GM23338 (cell line): ENCODE results near the gene KCNAB1. TPM values are rescaled to one million over a fixed set of nuclear protein-coding genes. Genes with fewer than 3 reads are reported as not detected.

Source experiments
- ATAC-seq: fragments of 200-7000 bp; cut with Tn5 transposase; 3 replicates; pipeline ENCODE4 v1.9.1; 2020
- DNase-seq: peaks from one replicate; pipeline ENCODE4 v3.0.0-alpha.2; 2015; ENCODE audit warnings: low spot score
- H2AFZ ChIP-seq: fragments of 200-600 bp; sonication (generic); 2 replicates; pipeline ENCODE4 v1.8.0; 2016; ENCODE audit warnings: antibody characterized with exemption, mild to moderate bottlenecking, moderate library complexity
- H3F3A ChIP-seq: fragments of 200-600 bp; sonication (generic); replicated peaks from 2 replicates; pipeline ENCODE4 v1.8.0; 2017; ENCODE audit warnings: antibody characterized with exemption, mixed run types, low read depth
- H3K27ac ChIP-seq: fragments of 200-600 bp; sonication (generic); 2 replicates; pipeline ENCODE4 v1.6.1; 2016; ENCODE audit warnings: low read depth
- H3K27me3 ChIP-seq: fragments of 200-600 bp; sonication (generic); 2 replicates; pipeline ENCODE4 v1.8.0; 2016; ENCODE audit warnings: mild to moderate bottlenecking, mixed run types, moderate library complexity; ENCODE audit not compliant: insufficient read depth
- H3K36me3 ChIP-seq: fragments of 200-600 bp; sonication (generic); 2 replicates; pipeline ENCODE4 v1.8.0; 2016; ENCODE audit warnings: mild to moderate bottlenecking; ENCODE audit not compliant: insufficient read depth
- H3K4me1 ChIP-seq: fragments of 200-600 bp; sonication (generic); 2 replicates; pipeline ENCODE4 v1.8.0; 2016; ENCODE audit warnings: mild to moderate bottlenecking, moderate library complexity; ENCODE audit not compliant: insufficient read depth
- H3K4me2 ChIP-seq: fragments of 200-600 bp; sonication (generic); 2 replicates; pipeline ENCODE4 v1.7.1; 2017; ENCODE audit warnings: mixed run types
- H3K4me3 ChIP-seq: fragments of 200-600 bp; sonication (generic); 2 replicates; pipeline ENCODE4 v1.6.1; 2016; ENCODE audit warnings: mixed run types
- H3K79me2 ChIP-seq: fragments of 200-600 bp; sonication (generic); replicated peaks from 2 replicates; pipeline ENCODE4 v1.8.0; 2017; ENCODE audit warnings: mild to moderate bottlenecking; ENCODE audit not compliant: insufficient read depth
- H3K9me2 ChIP-seq: fragments of 200-600 bp; sonication (generic); 2 replicates; pipeline ENCODE4 v1.8.0; 2017; ENCODE audit not compliant: insufficient read depth
- H4K20me1 ChIP-seq: fragments of 200-600 bp; sonication (generic); replicated peaks from 2 replicates; pipeline ENCODE4 v1.8.0; 2017; ENCODE audit warnings: mild to moderate bottlenecking; ENCODE audit not compliant: insufficient read depth
- H3K27ac Mint-ChIP-seq: 2 replicates; pipeline ENCODE4 v1.8.0; 2020; ENCODE audit warnings: inconsistent platforms, mild to moderate bottlenecking, moderate library complexity, mixed read lengths
- H3K27me3 Mint-ChIP-seq: 3 replicates; pipeline ENCODE4 v1.8.0; 2022; ENCODE audit warnings: low read depth, mild to moderate bottlenecking, moderate library complexity, mixed read lengths, inconsistent platforms; ENCODE audit not compliant: insufficient read depth, poor library complexity
- H3K36me3 Mint-ChIP-seq: 3 replicates; pipeline ENCODE4 v1.8.0; 2021; ENCODE audit warnings: low read depth, mild to moderate bottlenecking, inconsistent platforms, moderate library complexity, mixed read lengths
- H3K4me1 Mint-ChIP-seq: 3 replicates; pipeline ENCODE4 v1.8.0; 2020; ENCODE audit warnings: mild to moderate bottlenecking, inconsistent platforms, mixed read lengths
- H3K4me3 Mint-ChIP-seq: 3 replicates; pipeline ENCODE4 v1.8.0; 2021; ENCODE audit warnings: moderate library complexity, mild to moderate bottlenecking, inconsistent platforms, mixed read lengths
- H3K9me3 Mint-ChIP-seq: 3 replicates; pipeline ENCODE4 v1.8.0; 2020; ENCODE audit warnings: moderate library complexity, mild to moderate bottlenecking, inconsistent platforms, mixed read lengths
- CREB1 ChIP-seq: fragments of 250-450 bp; sonication (Bioruptor Pico); IDR thresholded peaks from 2 replicates; pipeline ENCODE4 v1.5.0; 2020; ENCODE audit warnings: low read depth, mild to moderate bottlenecking, moderate library complexity
- EZH2 ChIP-seq: fragments of 200-600 bp; sonication (generic); IDR thresholded peaks from one replicate; pipeline ENCODE4 v1.8.0; 2017; ENCODE audit warnings: antibody characterized with exemption, mild to moderate bottlenecking, low read depth; ENCODE audit not compliant: unreplicated experiment
- EZH2phosphoT487 ChIP-seq: fragments of 200-600 bp; sonication (generic); IDR thresholded peaks from one replicate; pipeline ENCODE4 v1.8.1; 2018; ENCODE audit warnings: antibody characterized with exemption; ENCODE audit not compliant: unreplicated experiment
- JUNB ChIP-seq: IDR thresholded peaks from one replicate; pipeline ENCODE4 v1.6.1; 2016; ENCODE audit warnings: antibody characterized with exemption; ENCODE audit not compliant: unreplicated experiment
- NANOG ChIP-seq: IDR thresholded peaks from 2 replicates; pipeline ENCODE4 v1.6.1; 2016; ENCODE audit warnings: antibody characterized with exemption, borderline replicate concordance
- POLR2AphosphoS5 ChIP-seq: IDR thresholded peaks from 2 replicates; pipeline ENCODE4 v1.6.1; 2016; ENCODE audit warnings: antibody characterized with exemption, low read depth
- STAT1 ChIP-seq: IDR thresholded peaks from one replicate; pipeline ENCODE4 v1.6.1; 2016; ENCODE audit warnings: antibody characterized with exemption; ENCODE audit not compliant: unreplicated experiment
- ZNF114 ChIP-seq: fragments of 250-450 bp; sonication (Bioruptor Pico); IDR thresholded peaks from 2 replicates; pipeline ENCODE4 v1.5.0; 2020; ENCODE audit warnings: mild to moderate bottlenecking, moderate library complexity
- ZNF331 ChIP-seq: fragments of 250-450 bp; sonication (Bioruptor Pico); IDR thresholded peaks from 2 replicates; pipeline ENCODE4 v1.5.0; 2020; ENCODE audit warnings: low read depth, mild to moderate bottlenecking, moderate library complexity
- ZNF462 ChIP-seq: fragments of 250-450 bp; sonication (Bioruptor Pico); IDR thresholded peaks from 2 replicates; pipeline ENCODE4 v1.5.0; 2020; ENCODE audit warnings: mild to moderate bottlenecking, moderate library complexity
- polyA plus RNA-seq: library from polyadenylated mRNA; unstranded; fragments of >200 nt; fragmentation: Nextera tagmentation; extraction: Ambion mirVana; gene quantifications from 2 replicates; pipeline ENCODE4 v1.2.1, GENCODE V29; 2016
- total RNA-seq: library from RNA; depleted of rRNA; stranded (reverse); fragments of >200 nt; shearing (Covaris generic); gene quantifications from 2 replicates; pipeline ENCODE4 v1.2.3, GENCODE V29; 2014
- TF ChIP-seq, protein P1 (sequence below): IDR thresholded peaks from 2 replicates; pipeline ENCODE4 v1.6.1; 2016; ENCODE audit warnings: antibody characterized with exemption
- TF ChIP-seq, protein P2 (sequence below): IDR thresholded peaks from one replicate; pipeline ENCODE4 v1.6.1; 2018; ENCODE audit warnings: antibody characterized with exemption; ENCODE audit not compliant: unreplicated experiment

The KCNAB1 gene
- total and polyA plus RNA-seq, 2 experiments from 2014 or later = 0.69 to 2.6 TPM

DNA sequence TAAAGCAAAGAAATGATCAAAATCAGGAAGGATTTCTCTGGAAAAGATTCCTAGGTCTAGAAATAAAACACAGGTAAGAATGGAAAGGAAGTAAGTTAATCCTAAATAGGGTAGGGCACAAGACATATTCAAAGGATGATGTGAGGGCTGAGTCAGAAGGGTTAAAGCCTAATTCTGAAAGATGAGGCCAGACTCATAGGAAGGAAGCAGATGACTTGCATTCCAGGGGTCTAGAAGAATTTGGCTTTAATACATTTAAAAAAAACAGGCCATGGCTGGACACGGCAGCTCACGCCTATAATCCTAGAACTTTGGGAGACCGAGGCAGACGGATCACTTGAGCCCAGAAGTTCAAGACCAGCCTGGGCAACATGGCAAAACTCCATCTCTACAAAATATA lies 431.4 kb downstream of the KCNAB1 start:
- Mint-ChIP-seq H3K27me3 (peaks cover 8% of the 10 kb centered on the region), H3K4me3 (no peak overlapping the region), H3K9me3 (no peaks in the 10 kb centered on the region), H3K27ac (no peak overlapping the region), H3K4me1 (peaks cover 8% of the 10 kb centered on the region; the same call in 2 of the 3 replicates), H3K36me3 (peaks cover 58% of the 10 kb centered on the region)
- ATAC-seq = no peak
- Histone ChIP-seq H3K4me3 (no peak overlapping the region), H3K36me3 (peaks cover 44% of the 10 kb centered on the region; the same call in 1 of the 2 replicates), H3K4me2 (no peak overlapping the region), H3K9me2 (no peaks in the 10 kb centered on the region), H3K27ac (no peak overlapping the region), H3F3A (no peaks in the 10 kb centered on the region), H4K20me1 (peaks cover 23% of the 10 kb centered on the region), H3K79me2 (peaks cover 81% of the 10 kb centered on the region), H3K27me3 (no peaks in the 10 kb centered on the region), H3K4me1 (peaks cover 6% of the 10 kb centered on the region), H2AFZ (no peak overlapping the region)
- no peak for TF ChIP-seq EZH2phosphoT487
- TF ChIP-seq STAT1 = no peak
- DNase-seq = no peak

DNA sequence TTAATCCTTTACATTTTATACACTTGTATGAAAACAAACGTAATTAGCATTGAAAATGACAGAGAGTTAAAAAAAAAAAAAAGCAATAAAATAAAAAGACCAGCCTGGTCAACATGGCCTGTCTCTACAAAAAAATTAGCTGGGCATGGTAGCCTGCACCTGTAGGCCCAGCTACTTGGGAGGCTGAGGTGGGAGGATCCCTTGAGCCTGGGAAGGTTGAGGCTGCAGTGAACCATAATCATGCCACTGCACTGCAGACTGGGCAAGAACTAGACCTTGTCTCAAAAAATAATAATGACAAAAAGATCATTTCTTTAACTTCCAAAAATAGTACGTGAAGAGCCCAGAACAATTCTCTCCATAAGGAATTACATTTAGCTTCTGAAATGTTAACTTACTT lies 432.6 kb downstream of the KCNAB1 start:
- H3K4me3 Mint-ChIP-seq = peak overlapping the region; percentile 91
- no peaks in the 10 kb centered on the region for H3K9me2 ChIP-seq
- ATAC-seq (no peak), DNase-seq (no peak)
- peaks cover 6% of the 10 kb centered on the region for H3K4me1 ChIP-seq
- H2AFZ ChIP-seq = no peak overlapping the region
- no peak overlapping the region for H3K27ac Mint-ChIP-seq
- H3K4me1 Mint-ChIP-seq = peaks cover 8% of the 10 kb centered on the region; the same call in 2 of the 3 replicates
- H3K9me3 Mint-ChIP-seq = no peaks in the 10 kb centered on the region
- peak overlapping the region; percentile 94 for H3K4me3 ChIP-seq
- H4K20me1 ChIP-seq = peaks cover 23% of the 10 kb centered on the region
- no peaks in the 10 kb centered on the region for H3K27me3 ChIP-seq
- peaks cover 33% of the 10 kb centered on the region; the same call in 1 of the 2 replicates for H3K36me3 ChIP-seq
- peak overlapping the region; percentile 98 for H3K4me2 ChIP-seq
- peaks cover 47% of the 10 kb centered on the region for H3K36me3 Mint-ChIP-seq
- H3K27me3 Mint-ChIP-seq = peaks cover 8% of the 10 kb centered on the region
- H3K79me2 ChIP-seq = peaks cover 69% of the 10 kb centered on the region
- no peaks in the 10 kb centered on the region for H3F3A ChIP-seq
- H3K27ac ChIP-seq = no peak overlapping the region
- TF ChIP-seq STAT1 (no peak), POLR2AphosphoS5 (no peak), CREB1 (CRISPR knock-in tag) (no peak), EZH2 (no peak), NANOG (no peak), EZH2phosphoT487 (no peak), ZNF114 (CRISPR knock-in tag) (no peak), ZNF331 (CRISPR knock-in tag) (no peak), JUNB (no peak), ZNF462 (CRISPR knock-in tag) (no peak)
- TF ChIP-seq, protein P1, sequence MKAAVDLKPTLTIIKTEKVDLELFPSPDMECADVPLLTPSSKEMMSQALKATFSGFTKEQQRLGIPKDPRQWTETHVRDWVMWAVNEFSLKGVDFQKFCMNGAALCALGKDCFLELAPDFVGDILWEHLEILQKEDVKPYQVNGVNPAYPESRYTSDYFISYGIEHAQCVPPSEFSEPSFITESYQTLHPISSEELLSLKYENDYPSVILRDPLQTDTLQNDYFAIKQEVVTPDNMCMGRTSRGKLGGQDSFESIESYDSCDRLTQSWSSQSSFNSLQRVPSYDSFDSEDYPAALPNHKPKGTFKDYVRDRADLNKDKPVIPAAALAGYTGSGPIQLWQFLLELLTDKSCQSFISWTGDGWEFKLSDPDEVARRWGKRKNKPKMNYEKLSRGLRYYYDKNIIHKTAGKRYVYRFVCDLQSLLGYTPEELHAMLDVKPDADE = no peak
- TF ChIP-seq, protein P2, sequence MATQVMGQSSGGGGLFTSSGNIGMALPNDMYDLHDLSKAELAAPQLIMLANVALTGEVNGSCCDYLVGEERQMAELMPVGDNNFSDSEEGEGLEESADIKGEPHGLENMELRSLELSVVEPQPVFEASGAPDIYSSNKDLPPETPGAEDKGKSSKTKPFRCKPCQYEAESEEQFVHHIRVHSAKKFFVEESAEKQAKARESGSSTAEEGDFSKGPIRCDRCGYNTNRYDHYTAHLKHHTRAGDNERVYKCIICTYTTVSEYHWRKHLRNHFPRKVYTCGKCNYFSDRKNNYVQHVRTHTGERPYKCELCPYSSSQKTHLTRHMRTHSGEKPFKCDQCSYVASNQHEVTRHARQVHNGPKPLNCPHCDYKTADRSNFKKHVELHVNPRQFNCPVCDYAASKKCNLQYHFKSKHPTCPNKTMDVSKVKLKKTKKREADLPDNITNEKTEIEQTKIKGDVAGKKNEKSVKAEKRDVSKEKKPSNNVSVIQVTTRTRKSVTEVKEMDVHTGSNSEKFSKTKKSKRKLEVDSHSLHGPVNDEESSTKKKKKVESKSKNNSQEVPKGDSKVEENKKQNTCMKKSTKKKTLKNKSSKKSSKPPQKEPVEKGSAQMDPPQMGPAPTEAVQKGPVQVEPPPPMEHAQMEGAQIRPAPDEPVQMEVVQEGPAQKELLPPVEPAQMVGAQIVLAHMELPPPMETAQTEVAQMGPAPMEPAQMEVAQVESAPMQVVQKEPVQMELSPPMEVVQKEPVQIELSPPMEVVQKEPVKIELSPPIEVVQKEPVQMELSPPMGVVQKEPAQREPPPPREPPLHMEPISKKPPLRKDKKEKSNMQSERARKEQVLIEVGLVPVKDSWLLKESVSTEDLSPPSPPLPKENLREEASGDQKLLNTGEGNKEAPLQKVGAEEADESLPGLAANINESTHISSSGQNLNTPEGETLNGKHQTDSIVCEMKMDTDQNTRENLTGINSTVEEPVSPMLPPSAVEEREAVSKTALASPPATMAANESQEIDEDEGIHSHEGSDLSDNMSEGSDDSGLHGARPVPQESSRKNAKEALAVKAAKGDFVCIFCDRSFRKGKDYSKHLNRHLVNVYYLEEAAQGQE = no peak
